AG04450 (cell line): ENCODE measurements around the gene SAMD4A. TPM values are rescaled to one million over a fixed set of nuclear protein-coding genes. Genes with fewer than 3 reads are reported as not detected.
"Not testable (repeated sequence)": the region's sequence is repeated elsewhere in the genome, so short reads cannot be mapped to it uniquely, and the experiment has no call there.

ENCODE experiments used
- CTCF ChIA-PET: fragments of 300-600, 350-600 bp; formaldehyde crosslinking; extraction: SDS; loops from one replicate; lab custom pipeline; 2022; ENCODE audit warnings: antibody characterized with exemption, inconsistent platforms; lab: Charles Lee
- POLR2A ChIA-PET: fragments of 350-600 bp; formaldehyde crosslinking; extraction: SDS; loops from one replicate; lab custom pipeline; 2021; ENCODE audit warnings: antibody characterized with exemption, inconsistent platforms; lab: Yijun Ruan, JAX
- DNase-seq: peaks from one replicate; pipeline ENCODE4 v3.0.0-alpha.2; 2011; ENCODE audit warnings: low read depth, low spot score
- H3K27ac ChIP-seq: one replicate; pipeline ENCODE4 v1.5.1; 2012; ENCODE audit warnings: low read depth, low read length, control low read depth
- H3K27me3 ChIP-seq: one replicate; pipeline ENCODE4 v1.6.0; 2012; ENCODE audit warnings: low read length; ENCODE audit not compliant: control insufficient read depth, insufficient read depth
- H3K4me3 ChIP-seq: 2 replicates; pipeline ENCODE4 v1.5.1; 2011; ENCODE audit warnings: mild to moderate bottlenecking, low read depth, low read length, control low read depth
- H3K9me3 ChIP-seq: 2 replicates; pipeline ENCODE4 v1.5.1; 2012; ENCODE audit warnings: low read length; ENCODE audit not compliant: control insufficient read depth, insufficient read depth
- polyA plus RNA-seq: library from polyadenylated mRNA; depleted of rRNA; stranded (reverse); fragments of >200 nt; gene quantifications from 2 replicates; pipeline ENCODE4 v1.2.3, GENCODE V29; 2011
- TF ChIP-seq, protein P1 (sequence below): IDR thresholded peaks from 2 replicates; pipeline ENCODE4 v1.5.1; 2011; ENCODE audit warnings: low read depth, low read length, control low read depth, inconsistent platforms

Gene SAMD4A
- polyA plus RNA-seq, 1 experiment = 12.7 TPM

DNA sequence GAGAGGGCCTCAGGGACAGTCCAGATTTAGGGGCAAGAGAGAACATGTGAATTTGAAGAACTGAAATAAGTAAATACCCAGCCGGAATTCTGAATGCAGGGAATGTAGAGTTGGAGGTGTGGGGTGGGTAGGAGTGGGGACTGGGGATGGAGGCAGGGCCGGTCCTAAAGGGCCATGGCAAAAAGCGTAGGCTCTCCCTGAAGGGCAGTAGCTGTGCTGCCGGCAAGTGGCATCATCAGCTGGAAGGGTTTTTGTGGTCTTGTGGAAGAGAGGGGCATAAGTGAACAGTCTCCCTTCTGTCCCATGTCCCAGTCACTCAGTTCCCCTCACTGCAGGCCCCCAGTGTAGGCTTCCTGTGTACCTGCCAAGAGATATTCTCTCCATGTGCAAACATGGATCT is 231.1 kb downstream of the SAMD4A start:
- no peak overlapping the region for H3K4me3 ChIP-seq
- peaks cover 10% of the 10 kb centered on the region; the same call in 1 of the 2 replicates for H3K9me3 ChIP-seq
- ChIA-PET POLR2A (no interaction called here), CTCF (no interaction called here)
- H3K27ac ChIP-seq = no peak overlapping the region
- no peak for DNase-seq
- TF ChIP-seq, protein P1, sequence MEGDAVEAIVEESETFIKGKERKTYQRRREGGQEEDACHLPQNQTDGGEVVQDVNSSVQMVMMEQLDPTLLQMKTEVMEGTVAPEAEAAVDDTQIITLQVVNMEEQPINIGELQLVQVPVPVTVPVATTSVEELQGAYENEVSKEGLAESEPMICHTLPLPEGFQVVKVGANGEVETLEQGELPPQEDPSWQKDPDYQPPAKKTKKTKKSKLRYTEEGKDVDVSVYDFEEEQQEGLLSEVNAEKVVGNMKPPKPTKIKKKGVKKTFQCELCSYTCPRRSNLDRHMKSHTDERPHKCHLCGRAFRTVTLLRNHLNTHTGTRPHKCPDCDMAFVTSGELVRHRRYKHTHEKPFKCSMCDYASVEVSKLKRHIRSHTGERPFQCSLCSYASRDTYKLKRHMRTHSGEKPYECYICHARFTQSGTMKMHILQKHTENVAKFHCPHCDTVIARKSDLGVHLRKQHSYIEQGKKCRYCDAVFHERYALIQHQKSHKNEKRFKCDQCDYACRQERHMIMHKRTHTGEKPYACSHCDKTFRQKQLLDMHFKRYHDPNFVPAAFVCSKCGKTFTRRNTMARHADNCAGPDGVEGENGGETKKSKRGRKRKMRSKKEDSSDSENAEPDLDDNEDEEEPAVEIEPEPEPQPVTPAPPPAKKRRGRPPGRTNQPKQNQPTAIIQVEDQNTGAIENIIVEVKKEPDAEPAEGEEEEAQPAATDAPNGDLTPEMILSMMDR = no peak
- no peaks in the 10 kb centered on the region for H3K27me3 ChIP-seq

DNA sequence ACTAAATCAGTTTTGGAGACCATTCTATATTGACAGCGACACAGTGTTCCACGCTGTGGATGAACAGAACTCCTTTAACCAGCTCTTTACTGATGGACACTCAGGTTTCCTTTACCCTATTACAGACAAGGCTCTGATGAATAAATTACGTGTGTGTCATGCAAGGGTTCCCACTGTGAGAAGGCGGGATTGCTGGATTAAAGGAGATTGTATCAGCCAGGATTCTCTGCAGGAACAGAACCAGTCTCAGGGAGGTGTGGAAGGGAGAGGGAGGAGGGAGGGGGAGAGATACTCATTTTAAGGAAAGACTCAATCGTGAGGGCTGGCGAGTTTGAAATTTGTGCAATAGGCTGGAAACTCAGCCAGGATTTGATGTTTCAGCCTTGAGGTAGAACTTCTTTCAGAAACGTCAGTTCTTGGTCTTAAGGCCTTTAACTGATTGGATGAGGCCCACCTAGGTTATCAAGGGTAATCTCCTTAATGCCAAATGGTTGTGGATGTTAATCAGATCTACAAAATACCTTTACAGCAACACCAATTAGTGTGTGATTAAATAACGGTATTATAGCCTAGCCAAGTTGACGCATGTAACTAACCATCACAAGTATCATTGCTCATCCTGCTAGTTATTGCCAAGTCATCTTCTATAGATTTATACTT is 231.7 kb downstream of the SAMD4A start:
- Histone ChIP-seq H3K4me3 (no peak overlapping the region), H3K27me3 (no peaks in the 10 kb centered on the region), H3K27ac (no peak overlapping the region), H3K9me3 (peaks cover 10% of the 10 kb centered on the region; the same call in 1 of the 2 replicates)
- POLR2A ChIA-PET = no interaction called here
- TF ChIP-seq, protein P1 = no peak
- CTCF ChIA-PET = interaction anchor here (1.0 kb wide), 1 partner anchor 24 kb away, joined by 4 read pairs; no protein-coding TSS in a partner anchor
- no peak for DNase-seq

DNA sequence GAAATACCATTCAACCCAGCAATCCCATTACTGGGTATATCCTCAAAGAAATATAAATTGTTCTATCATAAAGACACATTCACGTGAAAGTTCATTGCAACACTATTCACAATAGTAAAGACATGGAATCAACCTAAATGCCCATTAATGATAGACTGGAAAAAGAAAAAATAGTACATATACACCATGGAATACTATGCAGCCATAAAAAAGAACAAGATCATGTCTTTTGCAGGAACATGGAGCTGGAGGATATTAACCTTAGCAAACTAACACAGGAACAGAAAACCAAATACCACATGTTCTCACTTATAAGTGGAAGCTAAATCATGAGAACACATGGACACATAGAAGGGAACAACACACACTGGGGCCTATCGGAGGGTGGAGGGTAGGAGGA is 234.6 kb downstream of the SAMD4A start:
- H3K27me3 ChIP-seq, H3K4me3 ChIP-seq, H3K9me3 ChIP-seq, H3K27ac ChIP-seq, POLR2A ChIA-PET, DNase-seq: not testable (repeated sequence)
- CTCF ChIA-PET = interaction anchor here (8.7 kb wide), 1 partner anchor 238 kb away, joined by 90 read pairs; no protein-coding TSS in a partner anchor

DNA sequence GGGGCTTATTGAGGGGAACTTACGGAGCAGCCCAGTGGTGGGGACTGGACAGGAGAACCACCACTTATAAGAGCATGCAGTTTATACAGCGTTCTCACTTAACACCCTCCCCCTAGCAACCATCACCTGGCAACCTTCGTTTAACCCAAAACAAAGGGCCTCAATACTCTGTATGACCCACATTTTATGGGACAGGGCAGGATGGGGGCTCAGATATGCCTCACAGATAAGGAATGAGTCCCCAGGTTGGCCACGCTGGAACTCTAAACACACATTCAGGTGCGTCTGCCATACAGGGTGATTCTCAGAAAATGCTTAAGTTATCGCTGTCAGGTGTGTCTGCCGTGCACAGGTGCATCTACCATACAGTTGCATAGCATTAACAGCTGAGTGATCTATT is 236.5 kb downstream of the SAMD4A start:
- CTCF ChIA-PET = interaction anchor here (3.5 to 8.7 kb wide), 2 partner anchors 30 to 240 kb away, joined by 10 to 90 read pairs; no protein-coding TSS in a partner anchor
- Histone ChIP-seq H3K27ac (no peak overlapping the region), H3K4me3 (no peak overlapping the region), H3K27me3 (peaks cover 2% of the 10 kb centered on the region), H3K9me3 (no peaks in the 10 kb centered on the region)
- POLR2A ChIA-PET = interaction anchor here (0.5 kb wide), 1 partner anchor 26 kb away, joined by 5 read pairs; no protein-coding TSS in a partner anchor
- TF ChIP-seq, protein P1 = no peak
- no peak for DNase-seq

DNA sequence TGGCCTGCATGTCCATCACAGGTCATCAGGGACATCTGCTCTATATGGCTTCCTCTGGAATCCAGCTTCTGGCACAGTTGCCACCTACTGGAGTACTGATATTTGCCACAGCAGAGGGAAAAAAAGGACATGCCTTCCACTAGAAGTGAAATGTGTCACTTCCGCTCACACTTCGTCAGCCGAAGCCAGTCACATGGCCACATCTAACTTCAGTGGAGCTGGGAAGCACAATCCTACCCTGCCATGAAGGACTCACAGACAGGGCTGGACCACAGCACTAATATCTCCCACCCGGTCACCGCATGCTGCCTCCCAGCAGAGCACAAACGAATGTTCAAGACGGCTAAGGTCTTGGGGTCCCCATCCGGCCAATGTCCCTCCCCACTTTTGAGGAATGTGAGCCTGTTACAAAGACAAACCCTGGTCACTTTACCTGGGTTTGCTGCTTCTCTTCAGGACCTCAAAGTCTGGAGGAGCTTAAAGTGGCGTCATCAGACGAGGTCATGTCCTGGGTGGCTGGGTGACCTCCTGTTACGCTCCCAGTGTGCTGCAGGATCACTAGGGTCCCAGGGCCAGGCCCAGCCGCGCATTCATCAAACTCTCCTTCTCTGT is 237.1 kb downstream of the SAMD4A start:
- POLR2A ChIA-PET = no interaction called here
- TF ChIP-seq, protein P1 = no peak
- no peak overlapping the region for H3K27ac ChIP-seq
- CTCF ChIA-PET = interaction anchor here (1.1 to 8.7 kb wide), 6 partner anchors 10 to 253 kb away, joined by 4 to 90 read pairs (median 8); no protein-coding TSS in a partner anchor
- DNase-seq = no peak
- no peaks in the 10 kb centered on the region for H3K9me3 ChIP-seq
- H3K27me3 ChIP-seq = peaks cover 3% of the 10 kb centered on the region
- no peak overlapping the region for H3K4me3 ChIP-seq
